GM10266 (cell line): ENCODE measurements around the gene NEURL1B.
A peak's percentile ranks its signal among the peaks of the same experiment; 100 is the strongest.

Source experiments
- DNase-seq: peaks from one replicate; pipeline ENCODE4 v3.0.0; 2012; ENCODE audit errors: extremely low spot score
- TF ChIP-seq, protein P1 (sequence below): IDR thresholded peaks from 2 replicates; pipeline ENCODE4 v1.5.1; 2012; ENCODE audit warnings: mild to moderate bottlenecking, low read depth; ENCODE audit not compliant: control insufficient read depth, insufficient read depth; ENCODE audit errors: missing control alignments

Gene NEURL1B

DNA sequence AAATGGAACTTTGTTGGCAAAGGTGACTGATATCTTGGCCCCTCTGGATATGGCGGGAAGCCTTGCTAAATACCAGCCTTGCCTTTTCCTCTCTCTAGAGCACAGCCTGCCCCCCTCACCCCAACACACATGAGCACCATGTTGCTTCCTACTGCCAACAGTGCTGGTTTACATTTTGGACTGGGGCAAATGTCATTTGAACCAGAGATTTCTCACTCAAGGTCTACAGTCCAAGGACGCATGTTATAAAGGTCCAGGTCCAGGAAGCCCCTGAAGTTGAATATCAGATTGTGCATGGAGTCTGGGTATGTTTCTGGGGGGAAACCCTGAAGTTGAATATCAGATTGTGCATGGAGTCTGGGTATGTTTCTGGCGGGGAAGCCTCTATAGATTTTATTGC lies 19.9 kb downstream of the NEURL1B start:
- DNase-seq, result no peak
- TF ChIP-seq, protein P1, sequence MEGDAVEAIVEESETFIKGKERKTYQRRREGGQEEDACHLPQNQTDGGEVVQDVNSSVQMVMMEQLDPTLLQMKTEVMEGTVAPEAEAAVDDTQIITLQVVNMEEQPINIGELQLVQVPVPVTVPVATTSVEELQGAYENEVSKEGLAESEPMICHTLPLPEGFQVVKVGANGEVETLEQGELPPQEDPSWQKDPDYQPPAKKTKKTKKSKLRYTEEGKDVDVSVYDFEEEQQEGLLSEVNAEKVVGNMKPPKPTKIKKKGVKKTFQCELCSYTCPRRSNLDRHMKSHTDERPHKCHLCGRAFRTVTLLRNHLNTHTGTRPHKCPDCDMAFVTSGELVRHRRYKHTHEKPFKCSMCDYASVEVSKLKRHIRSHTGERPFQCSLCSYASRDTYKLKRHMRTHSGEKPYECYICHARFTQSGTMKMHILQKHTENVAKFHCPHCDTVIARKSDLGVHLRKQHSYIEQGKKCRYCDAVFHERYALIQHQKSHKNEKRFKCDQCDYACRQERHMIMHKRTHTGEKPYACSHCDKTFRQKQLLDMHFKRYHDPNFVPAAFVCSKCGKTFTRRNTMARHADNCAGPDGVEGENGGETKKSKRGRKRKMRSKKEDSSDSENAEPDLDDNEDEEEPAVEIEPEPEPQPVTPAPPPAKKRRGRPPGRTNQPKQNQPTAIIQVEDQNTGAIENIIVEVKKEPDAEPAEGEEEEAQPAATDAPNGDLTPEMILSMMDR, result no peak

DNA sequence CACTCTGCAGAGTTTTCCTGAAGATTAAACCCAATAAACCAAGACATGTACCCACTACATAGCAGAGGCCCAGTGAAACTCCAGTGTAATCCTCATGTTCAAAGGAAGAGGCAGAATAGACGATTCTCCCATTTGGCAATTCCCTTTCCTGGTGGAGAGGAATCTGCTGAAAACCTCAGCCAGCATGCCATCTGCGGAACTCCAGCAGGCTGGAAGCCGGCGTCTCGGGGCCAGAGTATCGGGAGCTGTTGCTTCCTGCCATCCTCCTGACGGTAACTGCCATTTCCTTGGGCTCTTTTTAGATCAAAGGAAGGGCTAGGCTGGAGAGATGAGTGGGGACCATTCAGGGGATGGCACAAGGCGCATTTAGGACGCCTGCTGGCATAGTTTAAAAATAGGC lies 20.5 kb downstream of the NEURL1B start:
- TF ChIP-seq, protein P1, result no peak
- no peak for DNase-seq

DNA sequence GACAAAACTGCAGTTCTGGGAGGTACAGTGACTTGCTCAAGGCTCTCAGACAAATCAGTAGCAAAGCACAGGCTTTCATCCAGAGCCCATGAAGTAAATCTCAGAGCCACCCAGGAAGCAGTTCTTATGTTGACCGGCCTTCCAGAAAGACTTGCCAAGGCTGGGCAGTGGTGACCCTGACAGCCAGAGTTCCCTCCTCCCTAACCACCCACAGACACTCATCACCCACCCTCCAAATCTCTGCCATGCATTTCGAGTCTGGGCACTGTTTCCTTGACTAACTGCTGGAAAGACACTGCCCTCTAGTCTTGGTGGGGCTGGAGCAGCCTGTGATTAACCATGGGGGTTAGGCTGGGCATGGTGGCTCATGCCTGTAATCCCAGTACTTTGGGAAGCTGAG lies 21.5 kb downstream of the NEURL1B start:
- DNase-seq, result no peak
- TF ChIP-seq, protein P1, result no peak

DNA sequence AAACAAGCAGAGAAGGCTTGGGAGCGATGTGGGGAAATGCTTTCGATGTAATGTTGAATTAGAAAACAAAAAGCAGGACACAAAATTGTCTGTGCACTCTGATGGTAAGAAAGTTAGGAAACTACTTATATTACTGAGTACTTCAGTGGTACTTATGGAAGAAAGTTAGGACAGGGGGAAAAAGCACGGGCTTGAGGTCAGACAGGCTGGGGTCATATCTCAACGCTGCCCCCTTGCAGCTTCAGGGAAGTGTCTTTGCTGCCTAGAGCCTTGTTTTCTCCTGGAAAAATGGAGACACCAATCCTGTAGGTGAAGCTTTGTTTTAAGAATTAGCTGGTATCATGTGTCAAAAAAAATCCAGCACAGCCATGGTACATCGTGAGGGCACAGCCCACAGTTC lies 23.0 kb downstream of the NEURL1B start:
- no peak for DNase-seq
- TF ChIP-seq, protein P1, result no peak

DNA sequence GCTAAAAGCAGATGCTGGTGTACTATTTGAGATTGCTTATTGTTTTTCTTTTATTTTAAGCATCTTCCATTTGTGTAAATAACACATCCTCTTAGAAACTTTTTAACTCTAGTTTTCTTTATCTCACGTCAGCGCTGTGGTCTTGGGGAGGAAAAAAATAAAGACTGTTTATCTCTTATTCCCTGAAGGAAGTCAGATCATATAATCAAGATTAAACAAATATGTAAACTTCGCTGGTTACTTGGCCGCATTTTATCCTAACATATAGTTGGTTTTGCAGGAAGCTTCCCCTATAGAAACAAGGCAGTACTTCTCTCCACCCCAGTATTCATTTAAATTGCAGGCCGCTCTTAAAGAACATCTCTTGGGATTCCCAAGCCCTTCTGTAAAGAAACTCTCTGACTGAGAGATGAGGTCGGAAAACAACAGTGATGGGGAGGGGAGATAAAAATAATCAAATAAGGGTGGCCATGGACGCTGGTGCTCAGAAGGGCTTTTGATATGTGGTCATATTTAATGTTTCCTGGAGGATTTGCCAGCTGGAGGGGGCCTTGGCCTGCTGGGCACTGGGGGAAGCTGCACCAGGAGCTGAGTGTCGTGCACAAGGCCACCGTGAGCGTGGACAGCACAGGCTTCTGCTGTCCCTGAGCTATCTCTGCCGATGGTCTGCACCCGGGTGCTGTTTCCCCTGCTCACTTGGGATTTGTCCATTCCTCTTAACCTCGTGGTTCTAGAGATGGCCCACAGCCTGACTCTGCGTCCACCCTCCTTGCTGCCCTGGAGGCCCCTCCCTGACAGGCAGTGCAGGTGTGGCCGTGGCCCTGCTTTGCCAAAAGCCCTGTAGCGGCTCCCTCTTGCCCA lies 23.8 kb downstream of the NEURL1B start:
- no peak for DNase-seq
- TF ChIP-seq, protein P1, result no peak

DNA sequence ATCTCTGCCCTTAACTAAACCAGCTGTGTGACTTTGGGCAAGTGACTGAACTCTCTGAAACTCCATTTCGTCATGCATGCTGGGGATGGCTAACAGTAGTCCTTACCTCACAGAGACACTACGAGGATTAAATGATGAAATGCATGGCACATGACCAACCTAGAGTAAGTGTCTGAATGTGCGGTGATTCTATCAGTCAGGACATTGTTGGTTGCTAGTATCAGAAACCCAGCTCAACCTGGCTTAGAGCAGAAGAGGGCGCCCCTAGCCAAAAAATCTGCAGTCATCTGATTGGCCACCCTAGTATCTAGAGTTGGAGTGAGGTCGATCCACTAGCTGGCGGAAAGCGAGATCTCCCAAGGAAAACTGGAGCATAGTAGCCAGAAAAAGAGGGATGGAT lies 25.2 kb downstream of the NEURL1B start:
- DNase-seq, result no peak
- TF ChIP-seq, protein P1, result peak; percentile 15
